Osteocyte (in vitro differentiated cells): ENCODE measurements around the gene TPD52L2. TPM values are rescaled to one million over a fixed set of nuclear protein-coding genes. Genes with fewer than 3 reads are reported as not detected.
"Not testable (repeated sequence)": the region's sequence is repeated elsewhere in the genome, so short reads cannot be mapped to it uniquely, and the experiment has no call there.

Experiments used
- DNase-seq: peaks from one replicate; pipeline ENCODE4 v3.0.0; 2021; ENCODE audit warnings: mixed read lengths; ENCODE audit not compliant: unreplicated experiment; ENCODE audit errors: extremely low spot score
- H3K27ac Mint-ChIP-seq: one replicate; pipeline ENCODE4 v1.8.0; 2021; ENCODE audit warnings: mild to moderate bottlenecking, mixed read lengths; ENCODE audit not compliant: unreplicated experiment
- H3K27me3 Mint-ChIP-seq: one replicate; pipeline ENCODE4 v1.8.0; 2021; ENCODE audit warnings: mixed read lengths; ENCODE audit not compliant: unreplicated experiment
- H3K36me3 Mint-ChIP-seq: one replicate; pipeline ENCODE4 v1.8.0; 2021; ENCODE audit warnings: mixed read lengths; ENCODE audit not compliant: unreplicated experiment
- H3K4me1 Mint-ChIP-seq: one replicate; pipeline ENCODE4 v1.8.0; 2021; ENCODE audit warnings: mixed read lengths; ENCODE audit not compliant: unreplicated experiment
- H3K4me3 Mint-ChIP-seq: one replicate; pipeline ENCODE4 v1.8.0; 2021; ENCODE audit warnings: mild to moderate bottlenecking, moderate library complexity, mixed read lengths; ENCODE audit not compliant: unreplicated experiment
- H3K9me3 Mint-ChIP-seq: one replicate; pipeline ENCODE4 v1.8.0; 2021; ENCODE audit warnings: mixed read lengths; ENCODE audit not compliant: unreplicated experiment
- CTCF ChIP-seq: fragments of 200-600 bp; sonication (generic); IDR thresholded peaks from 2 replicates; pipeline ENCODE4 v1.5.0; 2021; ENCODE audit warnings: antibody characterized with exemption, mild to moderate bottlenecking, moderate library complexity
- total RNA-seq: library from RNA; stranded (reverse); gene quantifications from 2 replicates; pipeline ENCODE4 v1.2.1, GENCODE V29; 2021

Gene TPD52L2
- total RNA-seq, 1 donor from 2014 or later, result 102 TPM

GRCh38 chr20:63926298-63926697 lies 61.2 kb downstream of the TPD52L2 start:
- Mint-ChIP-seq H3K36me3 (peaks cover 34% of the 10 kb centered on the region), H3K4me1 (peaks cover 2% of the 10 kb centered on the region), H3K4me3 (no peak overlapping the region), H3K27me3 (no peaks in the 10 kb centered on the region), H3K9me3 (no peaks in the 10 kb centered on the region), H3K27ac (no peak overlapping the region)
- no peak for DNase-seq
- no peak for TF ChIP-seq CTCF

- no peak for DNase-seq
- Mint-ChIP-seq H3K4me1 (peaks cover 2% of the 10 kb centered on the region), H3K27ac (no peak overlapping the region), H3K27me3 (no peaks in the 10 kb centered on the region), H3K36me3 (peaks cover 37% of the 10 kb centered on the region), H3K4me3 (no peak overlapping the region), H3K9me3 (no peaks in the 10 kb centered on the region)
- TF ChIP-seq CTCF, result no peak
Measured at GRCh38 chr20:63929071-63929470, 64.0 kb downstream of the TPD52L2 start.

- H3K27me3 Mint-ChIP-seq, DNase-seq, H3K27ac Mint-ChIP-seq, H3K4me1 Mint-ChIP-seq, H3K4me3 Mint-ChIP-seq, H3K9me3 Mint-ChIP-seq: not testable (repeated sequence)
- peaks cover 37% of the 10 kb centered on the region for H3K36me3 Mint-ChIP-seq
Measured at GRCh38 chr20:63929473-63929883, 64.4 kb downstream of the TPD52L2 start.

GRCh38 chr20:63930971-63931553 lies 66.0 kb downstream of the TPD52L2 start:
- TF ChIP-seq CTCF, result no peak
- H3K4me3 Mint-ChIP-seq, result no peak overlapping the region
- no peaks in the 10 kb centered on the region for H3K4me1 Mint-ChIP-seq
- DNase-seq, result no peak
- peaks cover 44% of the 10 kb centered on the region for H3K36me3 Mint-ChIP-seq
- no peaks in the 10 kb centered on the region for H3K9me3 Mint-ChIP-seq
- no peaks in the 10 kb centered on the region for H3K27me3 Mint-ChIP-seq
- no peak overlapping the region for H3K27ac Mint-ChIP-seq

- peaks cover 45% of the 10 kb centered on the region for H3K36me3 Mint-ChIP-seq
- no peak overlapping the region for H3K27ac Mint-ChIP-seq
- H3K9me3 Mint-ChIP-seq, result no peaks in the 10 kb centered on the region
- H3K27me3 Mint-ChIP-seq, result no peaks in the 10 kb centered on the region
- no peaks in the 10 kb centered on the region for H3K4me1 Mint-ChIP-seq
- no peak for DNase-seq
- no peak for TF ChIP-seq CTCF
- H3K4me3 Mint-ChIP-seq, result no peak overlapping the region
Measured at GRCh38 chr20:63931735-63932134, 66.7 kb downstream of the TPD52L2 start.
